Lower lobe of right lung (tissue), 2 donors: ENCODE results near the gene NANOS1. TPM values are rescaled to one million over a fixed set of nuclear protein-coding genes. Genes with fewer than 3 reads are reported as not detected.

Source experiments
- ATAC-seq, 2 donors: fragments of 200-7000 bp; cut with Tn5 transposase; one replicate each; pipeline ENCODE4 v1.9.1; 2020 to 2022; ENCODE audit warnings: mild to moderate bottlenecking in 2 of 2, moderate library complexity in 2 of 2
- DNase-seq: peaks from one replicate; pipeline ENCODE4 v3.0.0-alpha.2; 2020
- H3K27ac ChIP-seq: fragments of 200-600 bp; one replicate; pipeline ENCODE4 v1.8.0; 2022
- H3K27me3 ChIP-seq: fragments of 200-600 bp; one replicate; pipeline ENCODE4 v1.8.0; 2022; ENCODE audit warnings: low read depth
- H3K36me3 ChIP-seq: fragments of 200-600 bp; one replicate; pipeline ENCODE4 v1.8.0; 2022; ENCODE audit warnings: mild to moderate bottlenecking
- H3K4me1 ChIP-seq: fragments of 200-600 bp; one replicate; pipeline ENCODE4 v1.8.0; 2022
- H3K4me3 ChIP-seq: fragments of 200-600 bp; one replicate; pipeline ENCODE4 v1.8.0; 2022; ENCODE audit warnings: mild to moderate bottlenecking
- H3K9me3 ChIP-seq: fragments of 200-600 bp; one replicate; pipeline ENCODE4 v1.8.0; 2022
- intact Hi-C: fragments of 100-400 bp; cut with DNase I; formaldehyde crosslinking; loops from one replicate; pipeline ENCODE4 v1.11.0; 2022
- total RNA-seq: library from RNA; stranded (reverse); fragmentation: NEBNext Ultra II Directional; extraction: Animal tissue kit (Norgen Biotek cat#: 25700); gene quantifications from one replicate; pipeline ENCODE4 v1.2.1, GENCODE V29; 2021
- TF ChIP-seq, protein P1 (sequence below): fragments of 200-600 bp; IDR thresholded peaks from one replicate; pipeline ENCODE4 v1.8.0; 2022; ENCODE audit warnings: antibody characterized with exemption, mild to moderate bottlenecking
- donor health status: DM: no; HTN: yes; CAD: no; lungs with severe emphysema.

Gene NANOS1
- total RNA-seq, 1 donor from 2014 or later: 1.9 TPM

DNA sequence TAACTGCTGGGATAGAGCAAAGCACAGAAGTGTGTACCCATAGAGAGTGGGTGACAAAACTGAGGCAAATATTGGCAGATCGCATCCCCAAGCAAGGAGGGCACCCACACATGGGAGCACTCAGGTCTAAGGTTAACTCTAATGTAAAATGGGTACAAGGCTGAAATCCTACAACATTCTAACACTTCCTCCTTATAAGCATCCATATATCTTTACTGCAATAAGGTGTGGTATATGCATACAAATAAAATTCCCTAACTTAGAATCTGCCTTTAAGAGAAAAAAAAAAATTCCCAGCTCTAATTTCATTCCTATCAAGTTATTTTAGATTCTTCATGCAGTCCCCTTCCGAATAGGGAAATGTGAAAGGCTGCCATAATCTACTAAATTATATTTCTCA is 32.4 kb downstream of the NANOS1 start:
- no peak for DNase-seq
- ATAC-seq: no peak
- H3K27ac ChIP-seq: no peak overlapping the region
- intact Hi-C loops: no loop called here
- no peak overlapping the region for H3K4me3 ChIP-seq
- H3K9me3 ChIP-seq: no peaks in the 10 kb centered on the region
- no peaks in the 10 kb centered on the region for H3K27me3 ChIP-seq
- H3K36me3 ChIP-seq: peaks cover 99% of the 10 kb centered on the region
- TF ChIP-seq, protein P1, sequence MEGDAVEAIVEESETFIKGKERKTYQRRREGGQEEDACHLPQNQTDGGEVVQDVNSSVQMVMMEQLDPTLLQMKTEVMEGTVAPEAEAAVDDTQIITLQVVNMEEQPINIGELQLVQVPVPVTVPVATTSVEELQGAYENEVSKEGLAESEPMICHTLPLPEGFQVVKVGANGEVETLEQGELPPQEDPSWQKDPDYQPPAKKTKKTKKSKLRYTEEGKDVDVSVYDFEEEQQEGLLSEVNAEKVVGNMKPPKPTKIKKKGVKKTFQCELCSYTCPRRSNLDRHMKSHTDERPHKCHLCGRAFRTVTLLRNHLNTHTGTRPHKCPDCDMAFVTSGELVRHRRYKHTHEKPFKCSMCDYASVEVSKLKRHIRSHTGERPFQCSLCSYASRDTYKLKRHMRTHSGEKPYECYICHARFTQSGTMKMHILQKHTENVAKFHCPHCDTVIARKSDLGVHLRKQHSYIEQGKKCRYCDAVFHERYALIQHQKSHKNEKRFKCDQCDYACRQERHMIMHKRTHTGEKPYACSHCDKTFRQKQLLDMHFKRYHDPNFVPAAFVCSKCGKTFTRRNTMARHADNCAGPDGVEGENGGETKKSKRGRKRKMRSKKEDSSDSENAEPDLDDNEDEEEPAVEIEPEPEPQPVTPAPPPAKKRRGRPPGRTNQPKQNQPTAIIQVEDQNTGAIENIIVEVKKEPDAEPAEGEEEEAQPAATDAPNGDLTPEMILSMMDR: no peak
- no peaks in the 10 kb centered on the region for H3K4me1 ChIP-seq

DNA sequence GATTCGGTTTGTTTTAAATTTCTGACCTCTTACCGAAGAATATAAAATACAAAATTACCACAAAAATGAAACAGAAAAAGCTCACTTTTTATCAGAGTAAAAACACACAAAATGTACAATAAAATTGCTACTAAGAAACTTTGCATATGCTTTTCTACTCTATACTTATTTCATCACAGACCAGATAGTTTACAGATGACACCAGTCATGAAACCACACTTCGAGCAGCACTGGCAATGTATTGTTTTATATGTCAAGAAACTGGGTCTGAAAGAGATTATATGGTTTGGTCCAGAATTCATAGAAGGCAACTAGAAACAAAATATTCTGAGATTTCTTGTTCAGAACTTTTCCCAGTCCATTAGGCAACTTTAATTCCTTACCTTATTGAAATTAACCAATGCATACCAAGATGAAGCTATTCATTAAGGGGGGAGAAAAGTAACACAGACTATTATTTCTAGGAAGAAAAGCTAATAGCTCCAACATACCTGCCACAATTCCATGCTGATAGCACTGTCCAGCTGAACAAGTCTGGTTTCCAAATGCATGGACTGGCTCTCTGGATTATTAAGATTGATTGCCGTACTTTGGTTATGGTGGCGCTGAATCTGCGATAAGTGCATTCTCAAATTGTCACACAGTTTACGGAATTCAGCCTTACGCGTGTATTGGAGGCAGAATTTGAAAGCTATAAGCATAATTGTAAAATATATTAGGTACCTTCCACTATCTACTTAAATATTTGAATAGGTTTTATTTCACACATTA is 41.1 kb downstream of the NANOS1 start:
- no peaks in the 10 kb centered on the region for H3K27me3 ChIP-seq
- H3K27ac ChIP-seq: no peak overlapping the region
- H3K36me3 ChIP-seq: peaks cover 86% of the 10 kb centered on the region
- no peak overlapping the region for H3K4me3 ChIP-seq
- H3K9me3 ChIP-seq: no peaks in the 10 kb centered on the region
- intact Hi-C loops: no loop called here
- DNase-seq (no peak), ATAC-seq (no peak)
- TF ChIP-seq, protein P1: no peak
- H3K4me1 ChIP-seq: peaks cover 17% of the 10 kb centered on the region

DNA sequence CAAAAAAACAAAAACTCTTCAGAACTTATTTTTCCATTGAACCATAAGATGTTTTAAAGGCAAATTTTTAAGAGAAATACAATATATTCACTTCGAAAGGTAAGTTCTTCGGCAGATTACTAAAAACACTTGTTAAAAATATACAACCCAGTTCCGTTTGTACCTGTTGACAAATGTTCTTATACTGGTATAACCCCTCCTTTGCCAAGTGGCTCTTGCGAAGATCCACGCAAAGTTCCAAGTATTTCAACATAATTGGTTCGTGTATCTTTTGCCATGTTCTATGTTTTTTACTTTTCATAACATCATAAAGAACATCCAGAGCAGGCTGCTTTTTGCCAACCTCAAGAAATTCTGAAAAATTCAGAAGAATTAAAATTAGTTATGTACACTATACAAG is 44.1 kb downstream of the NANOS1 start:
- Histone ChIP-seq H3K4me1 (peaks cover 42% of the 10 kb centered on the region), H3K4me3 (no peak overlapping the region), H3K27me3 (no peaks in the 10 kb centered on the region), H3K27ac (no peak overlapping the region), H3K36me3 (peaks cover 56% of the 10 kb centered on the region), H3K9me3 (no peaks in the 10 kb centered on the region)
- TF ChIP-seq, protein P1: no peak
- no peak for DNase-seq
- intact Hi-C loops: no loop called here
- no peak for ATAC-seq

DNA sequence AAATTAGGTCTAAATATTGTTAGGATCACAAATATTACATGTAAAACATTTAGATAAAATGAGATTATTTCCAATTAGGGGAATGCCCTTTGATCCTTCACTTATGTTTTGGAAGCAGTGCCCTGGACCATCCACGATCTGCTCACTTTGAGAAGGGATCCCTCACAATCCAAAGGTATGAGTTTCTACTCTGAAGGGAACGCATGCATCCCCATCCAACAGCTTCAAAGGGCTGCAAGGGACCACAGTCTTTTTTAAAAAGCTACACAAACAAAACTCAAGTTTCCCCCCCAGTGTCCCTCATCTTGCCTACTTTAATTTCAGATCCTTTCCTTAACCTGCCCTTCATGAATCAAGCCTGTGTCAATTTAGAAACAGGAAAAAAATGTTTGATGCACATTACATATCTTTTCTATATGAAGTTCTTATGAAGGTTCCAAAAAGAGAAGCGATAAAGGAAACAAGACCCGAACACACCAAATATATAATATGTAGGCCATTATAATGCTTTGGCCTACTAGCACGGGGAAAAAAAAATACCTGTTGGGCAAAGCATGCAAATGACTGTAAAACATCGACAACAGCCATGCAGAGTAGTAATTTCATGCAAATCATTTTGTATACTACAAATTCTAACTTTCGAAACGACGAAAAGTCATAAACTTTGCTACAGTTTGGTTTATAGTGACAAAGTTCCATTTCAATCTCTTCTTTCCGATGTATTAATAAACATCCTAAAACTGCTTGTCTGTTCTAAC is 49.1 kb downstream of the NANOS1 start:
- no peaks in the 10 kb centered on the region for H3K9me3 ChIP-seq
- no peaks in the 10 kb centered on the region for H3K27me3 ChIP-seq
- peak overlapping the region; percentile 95 for H3K4me3 ChIP-seq
- H3K36me3 ChIP-seq: peaks cover 6% of the 10 kb centered on the region
- H3K4me1 ChIP-seq: peaks cover 42% of the 10 kb centered on the region
- DNase-seq (no peak), ATAC-seq (no peak)
- H3K27ac ChIP-seq: no peak overlapping the region
- intact Hi-C loops: no loop called here
- TF ChIP-seq, protein P1: no peak

DNA sequence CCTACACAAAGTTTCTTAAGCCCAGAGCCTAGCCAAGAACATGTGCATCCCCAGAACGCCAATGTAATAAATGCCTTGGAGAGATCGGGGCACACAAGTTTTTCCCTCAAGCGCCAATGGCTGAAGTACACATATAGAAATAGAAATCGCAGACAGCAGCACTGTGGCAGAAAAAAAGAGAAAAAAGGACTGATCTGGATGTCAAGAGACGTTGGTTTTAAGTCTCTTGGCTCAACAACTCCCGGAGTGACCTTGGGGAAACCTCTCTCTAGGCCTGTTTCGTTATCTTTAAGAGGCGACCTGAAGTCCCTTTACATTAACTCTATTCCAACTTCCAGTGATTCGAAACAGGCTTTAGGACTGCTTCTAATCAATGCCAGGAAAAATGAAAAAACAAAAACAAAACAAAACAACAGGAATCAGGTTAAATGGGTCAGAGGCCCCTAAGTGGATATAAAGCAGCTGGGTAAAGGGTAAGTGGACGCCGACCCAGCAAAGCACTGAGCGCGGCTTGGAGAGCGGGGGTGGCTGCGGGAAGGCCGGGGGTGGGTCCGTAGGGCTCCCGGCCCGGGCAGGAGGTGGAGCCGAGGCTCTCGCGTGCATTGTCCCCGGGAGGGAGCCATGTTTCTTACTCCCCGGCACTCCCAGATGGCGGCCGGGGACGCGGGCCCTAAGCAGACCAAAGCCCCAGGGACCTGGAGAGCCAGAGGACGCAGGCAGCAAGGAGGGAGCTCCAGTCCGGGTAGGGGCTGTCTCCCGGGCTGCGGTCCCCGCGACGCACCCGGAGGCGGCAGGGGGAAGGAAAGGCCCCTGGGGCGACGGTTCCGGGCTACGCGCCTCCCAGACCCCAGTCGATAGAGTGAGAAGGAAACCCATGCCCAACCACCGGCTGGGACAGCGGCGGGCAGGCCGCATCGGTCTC is 50.3 kb downstream of the NANOS1 start:
- Histone ChIP-seq H3K27me3 (no peaks in the 10 kb centered on the region), H3K36me3 (no peaks in the 10 kb centered on the region), H3K4me3 (peak overlapping the region; percentile 95), H3K4me1 (peaks cover 32% of the 10 kb centered on the region), H3K27ac (peak overlapping the region; percentile 95), H3K9me3 (no peaks in the 10 kb centered on the region)
- DNase-seq (peak; percentile 89), ATAC-seq (peak; percentile 96)
- TF ChIP-seq, protein P1: no peak
- intact Hi-C loops: no loop called here
